ENCODE data around the gene ROBO2. TPM values are rescaled to one million over a fixed set of nuclear protein-coding genes. Genes with fewer than 3 reads are reported as not detected.
A peak's percentile ranks its signal among the peaks of the same experiment; 100 is the strongest.

ROBO2 gene
- total and polyA plus RNA-seq, 4 donors, result 0.30 to 72.4 (median 3.3) TPM

GRCh38 chr3:77309460-77309859 is 269.6 kb downstream of the ROBO2 start:
- H3K27me3 ChIP-seq (ENCODE audit: control insufficient read depth in 3 of 3, insufficient read depth in 3 of 3, low read length in 2 of 3), result no peaks in the 10 kb centered on the region
- no peak for ATAC-seq (ENCODE audit: insufficient read depth, low FRiP score)
- TF ChIP-seq, protein P1, sequence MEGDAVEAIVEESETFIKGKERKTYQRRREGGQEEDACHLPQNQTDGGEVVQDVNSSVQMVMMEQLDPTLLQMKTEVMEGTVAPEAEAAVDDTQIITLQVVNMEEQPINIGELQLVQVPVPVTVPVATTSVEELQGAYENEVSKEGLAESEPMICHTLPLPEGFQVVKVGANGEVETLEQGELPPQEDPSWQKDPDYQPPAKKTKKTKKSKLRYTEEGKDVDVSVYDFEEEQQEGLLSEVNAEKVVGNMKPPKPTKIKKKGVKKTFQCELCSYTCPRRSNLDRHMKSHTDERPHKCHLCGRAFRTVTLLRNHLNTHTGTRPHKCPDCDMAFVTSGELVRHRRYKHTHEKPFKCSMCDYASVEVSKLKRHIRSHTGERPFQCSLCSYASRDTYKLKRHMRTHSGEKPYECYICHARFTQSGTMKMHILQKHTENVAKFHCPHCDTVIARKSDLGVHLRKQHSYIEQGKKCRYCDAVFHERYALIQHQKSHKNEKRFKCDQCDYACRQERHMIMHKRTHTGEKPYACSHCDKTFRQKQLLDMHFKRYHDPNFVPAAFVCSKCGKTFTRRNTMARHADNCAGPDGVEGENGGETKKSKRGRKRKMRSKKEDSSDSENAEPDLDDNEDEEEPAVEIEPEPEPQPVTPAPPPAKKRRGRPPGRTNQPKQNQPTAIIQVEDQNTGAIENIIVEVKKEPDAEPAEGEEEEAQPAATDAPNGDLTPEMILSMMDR (IDR thresholded peaks at IDR 0.05; ENCODE audit: control extremely low read depth, extremely low read depth), result no peak

GRCh38 chr3:77313843-77314242 is 273.9 kb downstream of the ROBO2 start:
- DNase-seq (no peak), ATAC-seq (ENCODE audit: insufficient read depth, low FRiP score) (no peak)
- no peak overlapping the region for H3K27ac ChIP-seq (ENCODE audit: low read depth in 1 of 2, low read length in 1 of 2)
- H3K9me3 ChIP-seq (ENCODE audit: control insufficient read depth in 4 of 4, insufficient read depth in 3 of 4, low read length in 3 of 4), result no peaks in the 10 kb centered on the region
- 77 to 89% methylated on average over 3 of the region's 3 CpGs for WGBS, 2 donors
- H3K9ac ChIP-seq (ENCODE audit: insufficient read depth in 1 of 2, low read length in 2 of 2), result no peak overlapping the region
- no peak overlapping the region for H3K4me3 ChIP-seq
- TF ChIP-seq, protein P1 (IDR thresholded peaks at IDR 0.05; ENCODE audit: control extremely low read depth, extremely low read depth), result no peak
- H3K27me3 ChIP-seq (ENCODE audit: control insufficient read depth in 3 of 3, insufficient read depth in 3 of 3, low read length in 2 of 3), result no peaks in the 10 kb centered on the region
- no peaks in the 10 kb centered on the region for H3K4me1 ChIP-seq (ENCODE audit: control insufficient read depth in 5 of 5, insufficient read depth in 5 of 5, low read length in 5 of 5)
- no peaks in the 10 kb centered on the region for H3K36me3 ChIP-seq (ENCODE audit: control insufficient read depth in 4 of 4, insufficient read depth in 4 of 4, low read length in 4 of 4)

More at GRCh38 chr3:77309460-77309859, 269.6 kb downstream of the ROBO2 start:
- no peak for DNase-seq
- Histone ChIP-seq H3K27ac (ENCODE audit: low read depth in 1 of 2, low read length in 1 of 2) (no peak overlapping the region), H3K9me3 (ENCODE audit: control insufficient read depth in 4 of 4, insufficient read depth in 3 of 4, low read length in 3 of 4) (no peaks in the 10 kb centered on the region), H3K4me1 (ENCODE audit: control insufficient read depth in 5 of 5, insufficient read depth in 5 of 5, low read length in 5 of 5) (no peaks in the 10 kb centered on the region), H3K9ac (ENCODE audit: insufficient read depth in 1 of 2, low read length in 2 of 2) (no peak overlapping the region), H3K4me3 (no peak overlapping the region), H3K36me3 (ENCODE audit: control insufficient read depth in 4 of 4, insufficient read depth in 4 of 4, low read length in 4 of 4) (no peaks in the 10 kb centered on the region)

DNA sequence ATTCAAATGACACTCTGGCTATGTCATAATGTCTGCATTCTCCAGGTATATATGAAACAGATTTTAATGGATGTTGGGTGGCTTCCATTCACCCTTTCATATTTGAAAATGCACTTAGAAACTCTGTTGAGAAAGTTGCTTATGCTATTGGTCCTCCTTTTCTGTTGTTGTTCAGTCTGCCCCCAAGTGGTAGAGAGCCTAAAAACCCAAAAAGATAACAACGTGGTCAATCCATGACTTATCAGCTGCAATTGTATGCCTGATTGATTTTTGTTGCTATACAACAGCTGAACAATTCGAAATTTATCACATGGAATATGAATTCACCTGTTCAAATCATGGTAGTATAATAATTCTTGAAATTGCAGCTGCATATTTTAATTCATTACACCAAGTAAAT is 279.8 kb downstream of the ROBO2 start:
- H3K27me3 ChIP-seq (ENCODE audit: control insufficient read depth in 3 of 3, insufficient read depth in 3 of 3, low read length in 2 of 3), result no peaks in the 10 kb centered on the region
- H3K9me3 ChIP-seq (ENCODE audit: control insufficient read depth in 4 of 4, insufficient read depth in 3 of 4, low read length in 3 of 4), result no peaks in the 10 kb centered on the region
- H3K36me3 ChIP-seq (ENCODE audit: control insufficient read depth in 4 of 4, insufficient read depth in 4 of 4, low read length in 4 of 4), result no peaks in the 10 kb centered on the region
- H3K9ac ChIP-seq (ENCODE audit: insufficient read depth in 1 of 2, low read length in 2 of 2), result no peak overlapping the region
- DNase-seq (no peak), ATAC-seq (ENCODE audit: insufficient read depth, low FRiP score) (no peak)
- H3K4me1 ChIP-seq (ENCODE audit: control insufficient read depth in 5 of 5, insufficient read depth in 5 of 5, low read length in 5 of 5), result no peaks in the 10 kb centered on the region
- TF ChIP-seq, protein P1 (IDR thresholded peaks at IDR 0.05; ENCODE audit: control extremely low read depth, extremely low read depth), result no peak
- no peak overlapping the region for H3K4me3 ChIP-seq
- H3K27ac ChIP-seq (ENCODE audit: low read depth in 1 of 2, low read length in 1 of 2), result no peak overlapping the region
- 37 to 48% methylated on average over 2 of the region's 2 CpGs for WGBS, 2 donors

DNA sequence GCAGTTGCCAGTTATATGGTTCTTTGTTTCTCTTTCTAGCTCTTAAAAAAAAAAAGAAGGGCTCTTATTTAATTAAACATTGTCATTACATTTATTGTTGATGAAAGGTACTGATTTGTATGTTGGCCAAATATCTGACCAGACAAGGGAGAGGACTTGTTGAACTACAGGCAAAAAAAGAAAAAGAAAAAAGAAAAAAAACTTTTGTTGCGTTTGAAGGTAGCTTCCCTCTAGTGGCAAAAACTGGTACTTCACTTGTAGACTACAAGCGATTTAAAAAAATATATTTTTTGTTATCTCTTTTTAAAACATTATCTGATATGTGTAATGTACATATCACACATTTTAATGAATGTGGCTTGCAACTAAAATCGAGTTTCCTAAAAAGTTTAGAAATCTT is 280.6 kb downstream of the ROBO2 start:
- Histone ChIP-seq H3K36me3 (ENCODE audit: control insufficient read depth in 4 of 4, insufficient read depth in 4 of 4, low read length in 4 of 4) (no peaks in the 10 kb centered on the region), H3K9ac (ENCODE audit: insufficient read depth in 1 of 2, low read length in 2 of 2) (no peak overlapping the region), H3K4me1 (ENCODE audit: control insufficient read depth in 5 of 5, insufficient read depth in 5 of 5, low read length in 5 of 5) (no peaks in the 10 kb centered on the region), H3K27me3 (ENCODE audit: control insufficient read depth in 3 of 3, insufficient read depth in 3 of 3, low read length in 2 of 3) (no peaks in the 10 kb centered on the region), H3K4me3 (no peak overlapping the region), H3K27ac (ENCODE audit: low read depth in 1 of 2, low read length in 1 of 2) (no peak overlapping the region), H3K9me3 (ENCODE audit: control insufficient read depth in 4 of 4, insufficient read depth in 3 of 4, low read length in 3 of 4) (no peaks in the 10 kb centered on the region)
- 8 to 10% methylated on average over 3 of the region's 3 CpGs for WGBS, 2 donors
- peak in 2 of 3 donors; percentile 50 to 63 for DNase-seq
- no peak for ATAC-seq (ENCODE audit: insufficient read depth, low FRiP score)
- TF ChIP-seq, protein P1 (IDR thresholded peaks at IDR 0.05; ENCODE audit: control extremely low read depth, extremely low read depth), result no peak
